ENCODE measurements around the gene INHA.

GRCh38 chr2:219609149-219609750, 37.1 kb downstream of the INHA start:
- TF ChIP-seq POLR2A (IDR thresholded peaks at IDR 0.05) = no peak
- no peak for TF ChIP-seq CTCF (IDR thresholded peaks at IDR 0.05)

Measured in lower leg skin (tissue), 3 donors.